Heart left ventricle (tissue), 16 donors: ENCODE measurements around the gene SLC28A3. TPM values are rescaled to one million over a fixed set of nuclear protein-coding genes. Genes with fewer than 3 reads are reported as not detected.

ENCODE experiments used
- ATAC-seq, 4 donors: fragments of 200-7000 bp; cut with Tn5 transposase; one replicate each; pipeline ENCODE4 v1.9.1; 2020 to 2022; ENCODE audit warnings: moderate library complexity in 4 of 4, mild to moderate bottlenecking in 3 of 4, moderate number of reproducible peaks in 1 of 4
- DNase-seq, 5 donors: peaks; one replicate each; pipeline ENCODE4 v3.0.0-alpha.2; 2020
- H3K27ac ChIP-seq, 12 donors: fragments of 200-600 bp; sonication (generic) in 4 of 12; one replicate each; pipeline versions ENCODE4 v1.5.0 to v1.8.0; 2016 to 2022; ENCODE audit warnings: mild to moderate bottlenecking in 2 of 12
- H3K27me3 ChIP-seq, 9 donors: fragments of 200-600 bp; sonication (generic) in 2 of 9; one replicate each; pipeline versions ENCODE4 v1.5.1 to v1.8.0; 2016 to 2022; ENCODE audit warnings: mild to moderate bottlenecking in 3 of 9
- H3K36me3 ChIP-seq, 9 donors: fragments of 200-600 bp; sonication (generic) in 2 of 9; one replicate each; pipeline versions ENCODE4 v1.5.0 to v1.8.0; 2018 to 2022; ENCODE audit warnings: mild to moderate bottlenecking in 2 of 9
- H3K4me1 ChIP-seq, 12 donors: fragments of 200-600 bp; sonication (generic) in 4 of 12; one replicate each; pipeline versions ENCODE4 v1.5.0 to v1.8.0; 2016 to 2022; ENCODE audit warnings: mild to moderate bottlenecking in 3 of 12
- H3K4me3 ChIP-seq, 12 donors: fragments of 200-600 bp; sonication (generic) in 4 of 12; one replicate each; pipeline versions ENCODE4 v1.5.0 to v1.8.0; 2017 to 2022; ENCODE audit warnings: mild to moderate bottlenecking in 9 of 12, moderate library complexity in 4 of 12
- H3K9me3 ChIP-seq, 12 donors: fragments of 200-600 bp; sonication (generic) in 4 of 12; one replicate each; pipeline versions ENCODE4 v1.5.0 to v1.8.0; 2016 to 2022; ENCODE audit warnings: mild to moderate bottlenecking in 1 of 12
- POLR2A ChIP-seq, 2 donors: fragments of 450-650 bp; IDR thresholded peaks; one replicate each; pipeline ENCODE4 v1.6.1; 2017; ENCODE audit warnings: antibody characterized with exemption in 2 of 2, mild to moderate bottlenecking in 2 of 2, moderate library complexity in 2 of 2
- WGBS, 4 donors: extraction: QIAGEN DNeasy Blood & Tissue Kit in 2 of 4; methylation state at CpG; one replicate each; pipeline versions ENCODE4 v1.1.5 to v1.1.7; 2013 to 2018; 5-methylcytosine and 5-hydroxymethylcytosine counted together
- intact Hi-C, 10 donors: fragments of 100-400 bp; cut with DNase I; formaldehyde crosslinking; loops; one replicate each; pipeline versions ENCODE4 v1.11.1 to v1.14.2; 2022
- polyA plus RNA-seq, 2 donors: library from polyadenylated mRNA; stranded (reverse); fragments of 200-250 nt; gene quantifications; one replicate each; pipeline ENCODE4 v1.2.3, GENCODE V29; 2013
- total RNA-seq, 9 donors: library from RNA; depleted of rRNA in 2 of 9; stranded (reverse); fragments of >200 nt in 2 of 9; fragmentation: NEBNext Ultra II Directional in 3 of 9; extraction: Animal tissue kit (Norgen Biotek cat#: 25700) in 3 of 9; gene quantifications; one replicate each; pipeline versions ENCODE4 v1.1.0 to v1.2.4, GENCODE V29; 2016 to 2023
- TF ChIP-seq, protein P1 (sequence below), 12 donors: fragments of 200-600 bp; sonication (generic) in 4 of 12; IDR thresholded peaks; one replicate each; pipeline versions ENCODE4 v1.5.0 to v1.8.0; 2018 to 2022; ENCODE audit warnings: antibody characterized with exemption in 12 of 12, mild to moderate bottlenecking in 5 of 12
- donor health status: ischemic (EF 13 %, LVEDD 7.1; RV severe dilation, severe dysfunction).
- donor health status: healthy with polysubstance abuse.
- donor health status: DM: no; HTN: yes; CAD: no.
- donor health status: DM: no; HTN: no; CAD: no.
- donor health status: ischemic (EF 25% LVEDD 6.9; RV normal size, moderate dysfunction).
- donor health status: ischemic (EF 25% LVEDD 5.7; RV mildly dilated, moderate dysfunction).
- donor health status: healthy.
- donor health status: DM: yes; HTN: yes; CAD: no.
- donor health status: ischemic (EF 35%, LVEDD 5.7; RV mildly dilated, moderate dysfunction).
- donor health status: nonischemic (EF 11% LVEDD 7.7; RV severe dilation, severe dysfunction).
- donor health status: DM: yes; HTN: yes; CAD: no.
- donor health status: PGD.
- donor health status: ischemic (EF 29% LVEDD 5.4; RV normal size, mild dysfunction).
- donor health status: nonischemic (EF 23%, LVEDD 6.1; RV moderate dilation, normal function).

SLC28A3 gene
- total and polyA plus RNA-seq, 11 donors = 0.04 to 5.7 (median 0.19) TPM; not detected in 1

DNA sequence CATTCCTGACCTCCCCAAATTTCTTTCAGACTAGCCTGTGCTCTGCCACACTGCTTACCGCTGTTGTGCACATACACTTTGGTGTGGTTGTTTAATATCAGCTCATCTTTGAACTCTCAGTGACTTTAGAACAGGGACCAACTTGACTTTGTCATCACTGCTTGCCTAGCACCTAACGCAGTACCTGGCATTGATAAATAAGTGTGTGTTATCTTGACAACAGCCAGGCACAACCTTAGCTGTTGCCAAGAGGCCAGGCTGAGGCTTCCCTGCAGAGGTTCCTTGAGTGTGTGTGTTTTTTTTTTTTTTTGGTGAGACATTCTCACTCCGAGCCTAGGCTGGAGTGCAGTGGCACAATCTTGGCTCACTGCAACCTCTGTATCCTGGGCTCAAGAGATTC lies 41.0 kb upstream of the SLC28A3 start:
- DNase-seq (peak in 1 of 5 donors; percentile 41), ATAC-seq (peak; percentile 70 to 89 (median 81))
- WGBS, 4 donors = 44 to 56% (median 52%) methylated on average over 3 of the region's 3 CpGs
- intact Hi-C loops = no loop called here
- Histone ChIP-seq H3K4me1 (peaks cover 0 to 17% (median 4%) of the 10 kb centered on the region in 12 donors), H3K4me3 (no peak overlapping the region), H3K9me3 (no peaks in the 10 kb centered on the region), H3K36me3 (no peaks in the 10 kb centered on the region), H3K27me3 (no peaks in the 10 kb centered on the region), H3K27ac (peak overlapping the region in 2 of 12 donors; percentile 16 to 28)
- TF ChIP-seq, protein P1, sequence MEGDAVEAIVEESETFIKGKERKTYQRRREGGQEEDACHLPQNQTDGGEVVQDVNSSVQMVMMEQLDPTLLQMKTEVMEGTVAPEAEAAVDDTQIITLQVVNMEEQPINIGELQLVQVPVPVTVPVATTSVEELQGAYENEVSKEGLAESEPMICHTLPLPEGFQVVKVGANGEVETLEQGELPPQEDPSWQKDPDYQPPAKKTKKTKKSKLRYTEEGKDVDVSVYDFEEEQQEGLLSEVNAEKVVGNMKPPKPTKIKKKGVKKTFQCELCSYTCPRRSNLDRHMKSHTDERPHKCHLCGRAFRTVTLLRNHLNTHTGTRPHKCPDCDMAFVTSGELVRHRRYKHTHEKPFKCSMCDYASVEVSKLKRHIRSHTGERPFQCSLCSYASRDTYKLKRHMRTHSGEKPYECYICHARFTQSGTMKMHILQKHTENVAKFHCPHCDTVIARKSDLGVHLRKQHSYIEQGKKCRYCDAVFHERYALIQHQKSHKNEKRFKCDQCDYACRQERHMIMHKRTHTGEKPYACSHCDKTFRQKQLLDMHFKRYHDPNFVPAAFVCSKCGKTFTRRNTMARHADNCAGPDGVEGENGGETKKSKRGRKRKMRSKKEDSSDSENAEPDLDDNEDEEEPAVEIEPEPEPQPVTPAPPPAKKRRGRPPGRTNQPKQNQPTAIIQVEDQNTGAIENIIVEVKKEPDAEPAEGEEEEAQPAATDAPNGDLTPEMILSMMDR (IDR thresholded peaks at IDR 0.05) = no peak
- no peak for TF ChIP-seq POLR2A (IDR thresholded peaks at IDR 0.05)

DNA sequence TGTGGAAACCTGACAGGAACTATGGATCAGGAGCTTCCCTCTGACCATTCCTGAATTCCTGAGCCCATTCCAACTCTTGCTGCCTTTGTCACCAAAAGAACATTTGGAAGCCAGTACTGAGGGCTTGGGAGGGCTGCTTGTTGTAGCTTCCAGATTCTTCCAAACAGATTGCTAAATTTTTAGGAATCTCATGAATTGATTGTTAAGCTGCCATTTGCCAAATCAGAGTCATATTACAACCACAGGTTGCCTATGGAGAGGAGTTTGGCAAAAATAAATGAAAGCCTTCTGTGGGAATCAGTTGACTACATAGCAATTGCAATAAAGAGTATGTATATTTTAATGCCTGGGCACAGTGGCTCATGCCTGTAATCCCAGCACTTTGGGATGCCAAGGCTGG lies 39.2 kb upstream of the SLC28A3 start:
- ATAC-seq = no peak
- no peak overlapping the region for H3K27ac ChIP-seq
- intact Hi-C loops = no loop called here
- no peak overlapping the region for H3K4me3 ChIP-seq
- H3K4me1 ChIP-seq = peaks cover 0 to 17% (median 4%) of the 10 kb centered on the region in 12 donors
- no peaks in the 10 kb centered on the region for H3K27me3 ChIP-seq
- no peak for DNase-seq
- no peaks in the 10 kb centered on the region for H3K9me3 ChIP-seq
- H3K36me3 ChIP-seq = no peaks in the 10 kb centered on the region
- TF ChIP-seq, protein P1 (IDR thresholded peaks at IDR 0.05) = no peak
- no peak for TF ChIP-seq POLR2A (IDR thresholded peaks at IDR 0.05)

DNA sequence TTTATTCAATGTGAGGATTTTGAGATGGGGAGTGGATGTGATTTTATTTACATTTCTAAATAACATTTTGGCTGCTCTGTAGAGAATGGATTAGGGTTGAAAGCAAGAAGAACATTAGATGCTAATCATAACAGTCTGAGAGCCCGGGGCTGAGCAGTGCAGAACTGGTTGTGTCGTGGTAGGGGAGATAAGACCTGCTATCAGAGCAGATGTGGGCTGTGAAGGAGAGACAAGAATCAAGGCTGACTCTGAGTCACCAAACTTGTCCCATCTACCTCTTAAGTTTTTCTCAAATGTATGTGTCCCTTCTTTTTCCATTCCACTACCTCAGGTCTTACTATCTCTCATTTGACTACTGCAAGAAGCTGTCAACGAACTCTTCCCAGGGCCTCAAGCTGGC lies 35.4 kb upstream of the SLC28A3 start:
- TF ChIP-seq POLR2A (IDR thresholded peaks at IDR 0.05) = no peak
- TF ChIP-seq, protein P1 (IDR thresholded peaks at IDR 0.05) = no peak
- intact Hi-C loops = no loop called here
- DNase-seq (no peak), ATAC-seq (no peak)
- H3K27ac ChIP-seq = no peak overlapping the region
- H3K27me3 ChIP-seq = no peaks in the 10 kb centered on the region
- 47 to 56% (median 52%) methylated on average over 3 of the region's 3 CpGs for WGBS, 4 donors
- H3K36me3 ChIP-seq = no peaks in the 10 kb centered on the region
- no peaks in the 10 kb centered on the region for H3K9me3 ChIP-seq
- H3K4me1 ChIP-seq = peaks cover 0 to 15% (median 0%) of the 10 kb centered on the region in 12 donors
- H3K4me3 ChIP-seq = no peak overlapping the region

DNA sequence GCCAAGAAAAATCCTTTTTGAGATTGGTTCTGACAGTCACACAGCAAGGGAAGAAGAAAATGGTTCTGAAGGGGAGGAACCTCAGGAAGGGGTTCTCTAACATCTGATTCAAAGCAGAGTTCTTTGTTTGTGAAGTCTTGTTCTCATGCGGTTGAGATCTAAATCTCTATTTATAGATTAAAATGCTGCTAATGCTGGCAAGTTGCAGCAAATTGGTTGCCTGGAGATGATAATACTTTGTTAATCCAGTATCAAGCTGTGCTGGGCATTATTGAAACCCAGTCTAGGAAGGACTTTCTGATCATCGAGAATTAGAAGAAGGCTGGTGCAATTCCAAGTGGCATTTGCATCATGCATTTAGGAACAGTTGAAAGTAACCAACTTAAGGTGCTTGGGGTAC lies 34.0 kb upstream of the SLC28A3 start:
- no peak overlapping the region for H3K4me3 ChIP-seq
- H3K27ac ChIP-seq = no peak overlapping the region
- ATAC-seq = no peak
- WGBS, 4 donors = 60 to 64% (median 61%) methylated on average over 2 of the region's 2 CpGs
- intact Hi-C loops = no loop called here
- H3K4me1 ChIP-seq = peaks cover 0 to 18% (median 0%) of the 10 kb centered on the region in 12 donors
- TF ChIP-seq, protein P1 (IDR thresholded peaks at IDR 0.05) = no peak
- no peak for TF ChIP-seq POLR2A (IDR thresholded peaks at IDR 0.05)
- H3K27me3 ChIP-seq = no peaks in the 10 kb centered on the region
- no peak for DNase-seq
- no peaks in the 10 kb centered on the region for H3K9me3 ChIP-seq
- no peaks in the 10 kb centered on the region for H3K36me3 ChIP-seq
